ENCODE data around the gene SCN4B. TPM values are rescaled to one million over a fixed set of nuclear protein-coding genes. Genes with fewer than 3 reads are reported as not detected.

SCN4B gene
- total and polyA plus RNA-seq, 2 of the 8 experiments (the other 6 are each of a cell fraction or from before 2014, with no cell fraction given), result 2.8 to 4.9 TPM

DNA sequence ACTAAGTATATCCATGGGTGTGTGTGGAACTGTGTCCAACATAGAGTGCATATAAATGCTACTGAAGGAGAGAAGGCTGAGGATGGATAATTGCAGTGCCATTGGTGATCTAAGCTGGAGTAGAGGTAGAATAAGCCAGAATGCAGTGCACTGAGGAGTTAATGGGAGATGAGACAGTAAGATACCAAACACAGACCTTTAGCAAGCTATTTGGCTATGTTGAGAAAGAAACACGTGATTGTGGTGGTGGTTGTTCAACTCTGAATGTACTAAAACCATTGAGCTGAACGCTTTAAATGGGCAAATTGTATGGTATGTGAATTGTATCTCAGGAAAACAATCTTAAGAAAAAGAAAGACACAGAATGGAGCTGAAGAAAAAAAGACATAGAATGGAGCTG, 49.3 kb upstream of the SCN4B start (continued):
- TF ChIP-seq EGR1 (IDR thresholded peaks at IDR 0.05; ENCODE audit: borderline replicate concordance, low read depth, low read length), result no peak

Data from H1 (cell line).